IPS DF 6.9 (cell line): ENCODE data around the gene CKS2.
"Not testable (repeated sequence)": the region's sequence is repeated elsewhere in the genome, so short reads cannot be mapped to it uniquely, and the experiment has no call there.

ENCODE experiments used
- DNase-seq: peaks from one replicate; pipeline ENCODE4 v3.0.0-alpha.2; 2013; ENCODE audit warnings: low read depth, low spot score
- H3K27ac ChIP-seq: one replicate; pipeline ENCODE4 v1.5.1; 2013; ENCODE audit warnings: low read length, control low read depth
- H3K27me3 ChIP-seq: 2 replicates; pipeline ENCODE4 v1.6.1; 2013; ENCODE audit warnings: mild to moderate bottlenecking, low read length; ENCODE audit not compliant: control insufficient read depth, insufficient read depth
- H3K36me3 ChIP-seq: 2 replicates; pipeline ENCODE4 v1.6.1; 2013; ENCODE audit warnings: low read length; ENCODE audit not compliant: control insufficient read depth, insufficient read depth
- H3K4me1 ChIP-seq: 2 replicates; pipeline ENCODE4 v1.6.1; 2013; ENCODE audit warnings: low read length; ENCODE audit not compliant: control insufficient read depth, insufficient read depth
- H3K4me3 ChIP-seq: 2 replicates; pipeline ENCODE4 v1.5.1; 2013; ENCODE audit warnings: mild to moderate bottlenecking, low read length
- H3K9me3 ChIP-seq: 2 replicates; pipeline ENCODE4 v1.6.1; 2013; ENCODE audit warnings: low read length, inconsistent platforms; ENCODE audit not compliant: control insufficient read depth, insufficient read depth
- WGBS: extraction: QIAGEN DNeasy Blood & Tissue Kit; methylation state at CpG from one replicate; pipeline ENCODE4 v1.1.7; 2013; ENCODE audit warnings: mixed read lengths, missing lambda C conversion rate; ENCODE audit not compliant: insufficient read length, insufficient coverage; 5-methylcytosine and 5-hydroxymethylcytosine counted together

CKS2 gene

GRCh38 chr9:89310475-89311345 is at the start of gene CKS2:
Gene CKS2, plus strand, starts transcription at chr9:89311195. Its CDS starts 98 bp downstream, at chr9:89311293.
- Histone ChIP-seq H3K36me3 (no peaks in the 10 kb centered on the region; the same call in 1 of the 2 replicates), H3K4me3 (peak within 1 kb of the TSS; percentile 85)
- no CpG with 5 or more reads among the region's 86 CpGs for WGBS

GRCh38 chr9:89273528-89274279 is 37.3 kb upstream of the CKS2 start:
- no peaks in the 10 kb centered on the region for H3K27me3 ChIP-seq
- no peaks in the 10 kb centered on the region for H3K4me1 ChIP-seq
- no CpG with 5 or more reads among the region's 3 CpGs for WGBS
- H3K4me3 ChIP-seq, result no peak overlapping the region
- H3K36me3 ChIP-seq, result no peaks in the 10 kb centered on the region
- no peak overlapping the region for H3K27ac ChIP-seq
- no peak for DNase-seq
- H3K9me3 ChIP-seq, result peaks cover 1% of the 10 kb centered on the region

More at GRCh38 chr9:89310475-89311345, at the start of gene CKS2:
- Histone ChIP-seq H3K27me3 (no peaks in the 10 kb centered on the region), H3K27ac (no peak within 1 kb of the TSS), H3K4me1 (no peaks in the 10 kb centered on the region), H3K9me3 (no peaks in the 10 kb centered on the region)
- DNase-seq, result peak; percentile 100

- H3K4me1 ChIP-seq, result no peaks in the 10 kb centered on the region
- 0 out of 2 replicates have a peak overlapping the region, but pooled peaks have one; percentile 9 for H3K4me3 ChIP-seq
- no CpG with 5 or more reads among the region's 5 CpGs for WGBS
- H3K27ac ChIP-seq, result no peak overlapping the region
- DNase-seq, result no peak
- no peaks in the 10 kb centered on the region for H3K36me3 ChIP-seq
- H3K27me3 ChIP-seq, result no peaks in the 10 kb centered on the region
- peaks cover 1% of the 10 kb centered on the region for H3K9me3 ChIP-seq
These were observed 36.2 kb upstream of the CKS2 start for GRCh38 chr9:89274838-89275237.

DNA sequence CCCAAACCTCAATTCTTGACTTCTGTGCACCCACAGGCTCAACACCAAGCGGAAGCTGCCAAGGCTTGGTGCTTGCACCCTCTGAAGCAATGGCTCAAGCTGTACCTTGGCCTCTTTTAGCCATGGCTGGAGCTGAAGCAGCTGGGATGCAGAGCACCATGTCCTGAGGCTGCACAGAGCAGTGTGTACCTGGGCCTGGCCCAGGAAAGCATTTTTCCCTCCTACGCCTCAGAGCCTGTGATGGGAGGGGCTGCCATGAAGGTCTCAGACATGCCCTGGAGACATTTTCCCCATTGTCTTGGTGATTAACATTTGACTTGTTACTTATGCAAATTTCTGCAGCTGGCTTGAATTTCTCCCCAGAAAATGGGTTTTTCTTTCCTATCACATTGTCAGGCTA is 35.0 kb upstream of the CKS2 start:
- not testable (repeated sequence) for H3K4me3 ChIP-seq, H3K27me3 ChIP-seq, H3K27ac ChIP-seq, H3K36me3 ChIP-seq, H3K4me1 ChIP-seq, H3K9me3 ChIP-seq, DNase-seq
- no CpG with 5 or more reads among the region's 2 CpGs for WGBS

DNA sequence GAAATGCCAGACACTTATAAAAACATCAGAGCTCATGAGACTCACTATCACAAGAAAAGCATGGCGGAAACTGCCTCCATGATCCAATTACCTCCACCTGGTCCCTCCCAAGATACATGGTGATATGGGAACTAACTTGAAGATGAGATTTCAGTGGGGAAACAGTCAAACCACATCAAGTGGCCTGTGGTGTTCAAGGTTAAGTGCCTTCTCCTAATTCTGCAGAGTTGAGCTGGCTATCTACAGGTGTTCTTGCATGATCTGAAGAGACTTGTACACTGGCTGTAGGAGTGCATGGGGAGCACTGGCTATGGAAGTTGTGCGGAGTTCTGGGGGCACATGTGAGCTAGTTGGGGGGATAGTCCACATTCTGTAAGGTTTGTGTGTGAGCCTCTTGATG is 34.0 kb upstream of the CKS2 start:
- Histone ChIP-seq H3K27ac (no peak overlapping the region), H3K27me3 (no peaks in the 10 kb centered on the region), H3K36me3 (no peaks in the 10 kb centered on the region), H3K9me3 (peaks cover 1% of the 10 kb centered on the region), H3K4me1 (no peaks in the 10 kb centered on the region), H3K4me3 (no peak overlapping the region)
- no peak for DNase-seq
- WGBS, result no CpG with 5 or more reads among the region's 2 CpGs

DNA sequence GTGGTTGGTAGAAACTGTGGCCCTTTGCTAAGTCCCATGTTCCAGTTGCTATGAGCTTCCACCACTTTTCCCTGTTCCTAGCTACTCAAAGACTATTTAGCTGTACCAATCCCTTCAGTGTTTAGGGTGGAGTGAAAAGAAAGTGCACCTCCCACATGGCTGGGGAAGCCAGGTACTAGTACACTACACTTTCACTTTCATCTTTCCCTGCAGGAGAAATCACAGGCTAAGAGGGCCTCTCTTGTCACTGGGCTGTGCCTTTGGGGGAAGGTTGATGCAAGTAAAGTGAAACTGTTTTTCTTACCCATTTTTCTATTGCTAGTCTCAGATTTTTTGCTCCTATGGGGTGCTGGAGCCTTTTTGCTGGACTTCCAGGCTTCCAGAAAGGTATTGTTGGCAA is 33.5 kb upstream of the CKS2 start:
- H3K27ac ChIP-seq, result no peak overlapping the region
- H3K27me3 ChIP-seq, result no peaks in the 10 kb centered on the region
- no peak for DNase-seq
- peaks cover 1% of the 10 kb centered on the region for H3K9me3 ChIP-seq
- H3K4me1 ChIP-seq, result no peaks in the 10 kb centered on the region
- H3K36me3 ChIP-seq, result no peaks in the 10 kb centered on the region
- H3K4me3 ChIP-seq, result no peak overlapping the region

DNA sequence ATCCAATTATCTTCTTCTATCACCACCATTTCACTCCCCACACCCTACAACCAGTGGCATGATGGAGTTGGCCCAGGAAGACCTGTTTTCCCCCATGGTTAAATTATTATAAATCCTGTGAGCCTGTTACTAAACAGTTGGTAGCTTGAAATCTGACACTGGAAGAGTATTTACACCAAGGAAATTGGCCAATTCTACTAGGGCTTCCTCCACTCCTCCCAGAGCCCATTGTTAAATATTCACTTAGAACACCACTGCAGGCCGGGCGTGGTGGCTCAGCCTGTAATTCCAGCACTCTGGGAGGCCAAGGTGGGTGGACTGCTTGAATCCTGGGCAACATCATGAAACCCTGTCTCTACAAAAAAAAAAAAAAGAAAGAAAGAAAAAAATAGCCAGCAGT is 32.4 kb upstream of the CKS2 start:
- H3K27ac ChIP-seq, result no peak overlapping the region
- no peaks in the 10 kb centered on the region for H3K36me3 ChIP-seq
- DNase-seq, result no peak
- H3K27me3 ChIP-seq, result no peaks in the 10 kb centered on the region
- H3K4me3 ChIP-seq, result no peak overlapping the region
- no peaks in the 10 kb centered on the region for H3K4me1 ChIP-seq
- H3K9me3 ChIP-seq, result peaks cover 1% of the 10 kb centered on the region
- WGBS, result no CpG with 5 or more reads among the region's 2 CpGs

GRCh38 chr9:89278997-89279739 is 31.8 kb upstream of the CKS2 start:
- Histone ChIP-seq H3K36me3 (no peaks in the 10 kb centered on the region), H3K9me3 (peaks cover 1% of the 10 kb centered on the region), H3K4me1 (no peaks in the 10 kb centered on the region), H3K27me3 (no peaks in the 10 kb centered on the region), H3K4me3 (no peak overlapping the region), H3K27ac (no peak overlapping the region)
- no CpG with 5 or more reads among the region's 5 CpGs for WGBS
- DNase-seq, result peak; percentile 25

GRCh38 chr9:89281106-89281505 is 29.9 kb upstream of the CKS2 start:
- DNase-seq, result no peak
- Histone ChIP-seq H3K27me3 (no peaks in the 10 kb centered on the region), H3K9me3 (no peaks in the 10 kb centered on the region), H3K36me3 (no peaks in the 10 kb centered on the region), H3K4me3 (no peak overlapping the region), H3K4me1 (no peaks in the 10 kb centered on the region), H3K27ac (no peak overlapping the region)
- WGBS, result no CpG with 5 or more reads among the region's 2 CpGs

- H3K36me3 ChIP-seq, H3K27me3 ChIP-seq, H3K4me1 ChIP-seq, DNase-seq, H3K4me3 ChIP-seq, H3K27ac ChIP-seq, H3K9me3 ChIP-seq: not testable (repeated sequence)
- no CpG with 5 or more reads among the region's 42 CpGs for WGBS
These were observed 28.6 kb upstream of the CKS2 start for GRCh38 chr9:89282248-89282968.
